ENCODE measurements around the gene OR11H7. TPM values are rescaled to one million over a fixed set of nuclear protein-coding genes. Genes with fewer than 3 reads are reported as not detected.
"Not testable (repeated sequence)": the region's sequence is repeated elsewhere in the genome, so short reads cannot be mapped to it uniquely, and the experiment has no call there.

The OR11H7 gene
- total RNA-seq, 1 experiment from 2014 or later = not detected

GRCh38 chr14:20204721-20205120 is 24.1 kb upstream of the OR11H7 start:
- no TSS peak for BruUV-seq (replicated peaks)
- intact Hi-C loops (cut with micrococcal nuclease) = no loop called here
- ChIA-PET CTCF (no interaction called here), POLR2A (ENCODE audit: unreplicated experiment) (no interaction called here)
- no peaks in the 10 kb centered on the region for H4K20me1 ChIP-seq (ENCODE audit: low read length)
- H3K4me1 ChIP-seq (ENCODE audit: insufficient read depth, low read length) = no peaks in the 10 kb centered on the region
- no peaks in the 10 kb centered on the region for H3K36me3 ChIP-seq (ENCODE audit: low read depth, low read length)
- H3K9me2 ChIP-seq (replicated peaks; ENCODE audit: low read length) = no peaks in the 10 kb centered on the region
- no peaks in the 10 kb centered on the region for H3K79me2 ChIP-seq (ENCODE audit: low read length)
- no peak overlapping the region for H2AFZ ChIP-seq (ENCODE audit: low read length)
- DNase-seq = no peak
- ATAC-seq = no peak
- no peaks in the 10 kb centered on the region for H3F3A ChIP-seq (ENCODE audit: low read length, unreplicated experiment)
- no peaks in the 10 kb centered on the region; the same call in 1 of the 2 replicates for H3K27me3 ChIP-seq (ENCODE audit: low read length)
- H3K4me3 ChIP-seq (ENCODE audit: low read length) = no peak overlapping the region
- H3K27ac ChIP-seq (ENCODE audit: low read length) = no peak overlapping the region
- H3K9ac ChIP-seq (ENCODE audit: low read length) = no peak overlapping the region
- H3K4me2 ChIP-seq (ENCODE audit: low read length) = no peak overlapping the region
- H3K9me3 ChIP-seq (ENCODE audit: low read length) = no peaks in the 10 kb centered on the region
- no peak for TF ChIP-seq EZH2 (IDR thresholded peaks at IDR 0.05; ENCODE audit: low read length, unreplicated experiment)
- TF ChIP-seq EZH2phosphoT487 (IDR thresholded peaks at IDR 0.05; ENCODE audit: borderline replicate concordance, low read length) = no peak
- TF ChIP-seq CTCF (conservative IDR thresholded peaks at IDR 0.05; ENCODE audit: low read depth, low read length) = no peak

DNA sequence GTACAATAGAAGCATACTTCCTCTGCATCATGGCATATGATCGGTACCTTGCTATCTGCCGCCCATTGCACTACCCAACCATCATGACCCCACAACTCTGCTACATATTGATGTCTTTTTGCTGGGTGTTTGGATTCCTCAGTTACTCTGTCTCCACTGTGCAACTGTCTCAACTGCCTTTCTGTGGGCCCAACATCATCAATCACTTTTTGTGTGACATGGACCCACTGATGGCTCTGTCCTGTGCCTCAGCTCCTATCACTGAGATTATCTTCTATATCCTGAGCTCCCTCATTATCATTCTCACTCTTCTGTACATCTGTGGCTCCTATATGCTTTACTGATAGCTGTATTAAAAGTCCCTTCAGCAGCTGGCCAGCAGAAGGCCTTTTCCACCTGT is 19.2 kb upstream of the OR11H7 start:
- Histone ChIP-seq H3K27ac (ENCODE audit: low read length) (no peak overlapping the region), H3K4me1 (ENCODE audit: insufficient read depth, low read length) (no peaks in the 10 kb centered on the region)
- ATAC-seq = no peak

GRCh38 chr14:20212406-20212805 is 16.4 kb upstream of the OR11H7 start:
- H3K27ac ChIP-seq (ENCODE audit: low read length); H3K27me3 ChIP-seq (ENCODE audit: low read length); CTCF ChIA-PET; intact Hi-C loops (cut with micrococcal nuclease); DNase-seq; H3K4me2 ChIP-seq (ENCODE audit: low read length); H3K79me2 ChIP-seq (ENCODE audit: low read length); H3K4me1 ChIP-seq (ENCODE audit: insufficient read depth, low read length); H2AFZ ChIP-seq (ENCODE audit: low read length); H3K9me2 ChIP-seq (replicated peaks; ENCODE audit: low read length); ATAC-seq; H3K36me3 ChIP-seq (ENCODE audit: low read depth, low read length); H4K20me1 ChIP-seq (ENCODE audit: low read length); H3K4me3 ChIP-seq (ENCODE audit: low read length); BruUV-seq (replicated peaks); POLR2A ChIA-PET (ENCODE audit: unreplicated experiment); H3F3A ChIP-seq (ENCODE audit: low read length, unreplicated experiment); H3K9ac ChIP-seq (ENCODE audit: low read length); H3K9me3 ChIP-seq (ENCODE audit: low read length): not testable (repeated sequence)

More for the DNA sequence above, 19.2 kb upstream of the OR11H7 start:
- intact Hi-C loops (cut with micrococcal nuclease) = no loop called here
- POLR2A ChIA-PET (ENCODE audit: unreplicated experiment) = no interaction called here
- CTCF ChIA-PET = no interaction called here
- no peak for DNase-seq
- BruUV-seq (replicated peaks) = no TSS peak
- H3K9me2 ChIP-seq (replicated peaks; ENCODE audit: low read length) = no peaks in the 10 kb centered on the region
- no peak overlapping the region for H2AFZ ChIP-seq (ENCODE audit: low read length)
- no peaks in the 10 kb centered on the region for H3F3A ChIP-seq (ENCODE audit: low read length, unreplicated experiment)
- no peak for TF ChIP-seq EZH2 (IDR thresholded peaks at IDR 0.05; ENCODE audit: low read length, unreplicated experiment)
- TF ChIP-seq CTCF (conservative IDR thresholded peaks at IDR 0.05; ENCODE audit: low read depth, low read length) = no peak
- TF ChIP-seq EZH2phosphoT487 (IDR thresholded peaks at IDR 0.05; ENCODE audit: borderline replicate concordance, low read length) = no peak
- no peaks in the 10 kb centered on the region for H3K79me2 ChIP-seq (ENCODE audit: low read length)
- no peaks in the 10 kb centered on the region for H4K20me1 ChIP-seq (ENCODE audit: low read length)
- H3K36me3 ChIP-seq (ENCODE audit: low read depth, low read length) = no peaks in the 10 kb centered on the region
- no peaks in the 10 kb centered on the region for H3K9me3 ChIP-seq (ENCODE audit: low read length)
- H3K4me3 ChIP-seq (ENCODE audit: low read length) = no peak overlapping the region
- no peak overlapping the region for H3K4me2 ChIP-seq (ENCODE audit: low read length)
- no peak overlapping the region for H3K9ac ChIP-seq (ENCODE audit: low read length)
- peaks cover 3% of the 10 kb centered on the region; the same call in 1 of the 2 replicates for H3K27me3 ChIP-seq (ENCODE audit: low read length)

All from PC-3 (cell line).